Measurements from ENCODE around the gene LSM5.

DNA sequence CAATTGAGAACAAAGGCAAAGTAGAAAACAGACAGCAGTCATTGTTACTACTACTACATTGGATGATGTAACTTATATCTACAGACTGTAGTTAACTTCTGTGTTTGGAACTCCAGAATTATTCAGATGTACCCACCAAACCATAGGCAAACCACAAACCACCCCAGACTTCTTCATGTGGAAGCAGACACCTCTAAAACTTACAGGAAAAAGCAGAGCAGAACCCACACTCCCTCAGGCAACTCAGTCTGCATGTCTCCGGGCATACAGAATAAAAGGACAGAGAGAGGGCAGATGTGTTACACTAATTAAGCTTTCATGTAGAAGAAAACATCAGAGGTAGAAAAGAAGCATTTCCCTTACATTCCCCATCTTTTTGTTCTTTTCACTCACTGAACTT, 9.0 kb downstream of the LSM5 start:
- TF ChIP-seq POLR2AphosphoS5 (IDR thresholded peaks at IDR 0.05; ENCODE audit: low read depth, low read length) (no peak), POLR2A (IDR thresholded peaks at IDR 0.05; ENCODE audit: low read depth, low read length) (no peak), TAF1 (IDR thresholded peaks at IDR 0.05; ENCODE audit: low read depth, low read length) (no peak), PAX5 (IDR thresholded peaks at IDR 0.05; ENCODE audit: insufficient read depth, low read length, severe bottlenecking) (no peak), POU2F2 (IDR thresholded peaks at IDR 0.05; ENCODE audit: low read depth, low read length) (no peak)
